AG04450 (cell line): ENCODE data around the gene CFHR3. TPM values are rescaled to one million over a fixed set of nuclear protein-coding genes. Genes with fewer than 3 reads are reported as not detected.
"Not testable (repeated sequence)": the region's sequence is repeated elsewhere in the genome, so short reads cannot be mapped to it uniquely, and the experiment has no call there.

Source experiments
- CTCF ChIA-PET: fragments of 300-600, 350-600 bp; formaldehyde crosslinking; extraction: SDS; loops from one replicate; lab custom pipeline; 2022; ENCODE audit warnings: antibody characterized with exemption, inconsistent platforms; lab: Charles Lee
- POLR2A ChIA-PET: fragments of 350-600 bp; formaldehyde crosslinking; extraction: SDS; loops from one replicate; lab custom pipeline; 2021; ENCODE audit warnings: antibody characterized with exemption, inconsistent platforms; lab: Yijun Ruan, JAX
- DNase-seq: peaks from one replicate; pipeline ENCODE4 v3.0.0-alpha.2; 2011; ENCODE audit warnings: low read depth, low spot score
- H3K27ac ChIP-seq: one replicate; pipeline ENCODE4 v1.5.1; 2012; ENCODE audit warnings: low read depth, low read length, control low read depth
- H3K27me3 ChIP-seq: one replicate; pipeline ENCODE4 v1.6.0; 2012; ENCODE audit warnings: low read length; ENCODE audit not compliant: control insufficient read depth, insufficient read depth
- H3K4me3 ChIP-seq: 2 replicates; pipeline ENCODE4 v1.5.1; 2011; ENCODE audit warnings: mild to moderate bottlenecking, low read depth, low read length, control low read depth
- H3K9me3 ChIP-seq: 2 replicates; pipeline ENCODE4 v1.5.1; 2012; ENCODE audit warnings: low read length; ENCODE audit not compliant: control insufficient read depth, insufficient read depth
- CTCF ChIP-seq: IDR thresholded peaks from 2 replicates; pipeline ENCODE4 v1.5.1; 2011; ENCODE audit warnings: low read depth, low read length, control low read depth, inconsistent platforms
- polyA plus RNA-seq: library from polyadenylated mRNA; depleted of rRNA; stranded (reverse); fragments of >200 nt; gene quantifications from 2 replicates; pipeline ENCODE4 v1.2.3, GENCODE V29; 2011

CFHR3 gene
- polyA plus RNA-seq, 1 experiment, result not detected

GRCh38 chr1:196777603-196778002 lies 3.0 kb downstream of the CFHR3 start:
- ChIA-PET CTCF (no interaction called here), POLR2A (no interaction called here)
- no peak for DNase-seq
- H3K27me3 ChIP-seq, result no peaks in the 10 kb centered on the region
- TF ChIP-seq CTCF, result no peak
- no peak overlapping the region for H3K27ac ChIP-seq
- no peak overlapping the region for H3K4me3 ChIP-seq
- no peaks in the 10 kb centered on the region for H3K9me3 ChIP-seq

GRCh38 chr1:196779093-196779492 lies 4.5 kb downstream of the CFHR3 start:
- no peak for DNase-seq
- Histone ChIP-seq H3K27me3 (no peaks in the 10 kb centered on the region), H3K9me3 (no peaks in the 10 kb centered on the region), H3K27ac (no peak overlapping the region), H3K4me3 (no peak overlapping the region)
- POLR2A ChIA-PET, result no interaction called here
- CTCF ChIA-PET, result no interaction called here
- no peak for TF ChIP-seq CTCF

GRCh38 chr1:196791252-196791651 lies 16.6 kb downstream of the CFHR3 start:
- H3K4me3 ChIP-seq, H3K9me3 ChIP-seq, CTCF ChIA-PET, H3K27me3 ChIP-seq, POLR2A ChIA-PET, H3K27ac ChIP-seq, DNase-seq: not testable (repeated sequence)

GRCh38 chr1:196794103-196794502 lies 19.5 kb downstream of the CFHR3 start:
- DNase-seq, POLR2A ChIA-PET, H3K4me3 ChIP-seq, CTCF ChIA-PET, H3K27ac ChIP-seq, H3K9me3 ChIP-seq, H3K27me3 ChIP-seq: not testable (repeated sequence)

- Histone ChIP-seq H3K4me3 (no peak overlapping the region), H3K9me3 (no peaks in the 10 kb centered on the region), H3K27ac (no peak overlapping the region), H3K27me3 (no peaks in the 10 kb centered on the region)
- DNase-seq, result no peak
- ChIA-PET CTCF (no interaction called here), POLR2A (no interaction called here)
- TF ChIP-seq CTCF, result no peak
Observed at GRCh38 chr1:196797891-196798290, 23.3 kb downstream of the CFHR3 start.

- H3K27ac ChIP-seq, H3K27me3 ChIP-seq, H3K4me3 ChIP-seq, CTCF ChIA-PET, POLR2A ChIA-PET, DNase-seq, H3K9me3 ChIP-seq: not testable (repeated sequence)
Observed at GRCh38 chr1:196801920-196802319, 27.3 kb downstream of the CFHR3 start.
